ENCODE results near the gene PNLDC1. TPM values are rescaled to one million over a fixed set of nuclear protein-coding genes. Genes with fewer than 3 reads are reported as not detected.

PNLDC1 gene
- 0.07 and 0.20 TPM in 2 replicates for total RNA-seq

GRCh38 chr6:159800141-159800865 is at the start of gene PNLDC1:
PNLDC1 (plus strand) TSS chr6:159800276; CDS start chr6:159800308, 32 bp downstream.

GRCh38 chr6:159761873-159762680 is 38.0 kb upstream of the PNLDC1 start, which contains the start of gene ACAT2:
ACAT2 (plus strand) TSS chr6:159762045; CDS start chr6:159762088, 43 bp downstream.

GRCh38 chr6:159789377-159790148 is 10.5 kb upstream of the PNLDC1 start, which contains the start of gene TCP1:
TCP1 (minus strand) TSS chr6:159789602; CDS start chr6:159789468, 134 bp downstream.

GRCh38 chr6:159790149-159790955 is 9.7 kb upstream of the PNLDC1 start, which contains the start of gene MRPL18:
MRPL18 (plus strand) TSS chr6:159790467; CDS start chr6:159790588, 121 bp downstream.

Other genes with a start within 250 kb of the PNLDC1 start
- gene SOD2, start 107.0 kb upstream of the PNLDC1 start, total RNA-seq = 673 and 2,074 TPM in 2 replicates
- gene WTAP, start 72.8 kb upstream of the PNLDC1 start, total RNA-seq = 72.6 and 86.3 TPM in 2 replicates
- gene ACAT2, start 38.2 kb upstream of the PNLDC1 start, total RNA-seq = 15.5 and 19.4 TPM in 2 replicates
- gene TCP1, start 10.7 kb upstream of the PNLDC1 start, total RNA-seq = 278 and 304 TPM in 2 replicates
- 61.0 and 65.5 TPM in 2 replicates for gene MRPL18, start 9.8 kb upstream of the PNLDC1 start, total RNA-seq
- gene MAS1, start 90.7 kb downstream of the PNLDC1 start, total RNA-seq = under 0.01 and 0.20 TPM in 2 replicates
- gene IGF2R, start 168.8 kb downstream of the PNLDC1 start, total RNA-seq = 354 and 378 TPM in 2 replicates

All from smooth muscle cell of the pulmonary artery (primary cell).